Neutrophil (primary cell): ENCODE data around the gene BICD1.

Experiments used
- H3K27ac ChIP-seq: fragments of 200-600 bp; sonication (generic); 2 replicates; pipeline ENCODE4 v1.5.1; 2016; ENCODE audit warnings: mild to moderate bottlenecking, moderate library complexity
- H3K27me3 ChIP-seq: fragments of 200-600 bp; sonication (generic); 2 replicates; pipeline ENCODE4 v1.6.0; 2016; ENCODE audit warnings: mild to moderate bottlenecking
- H3K36me3 ChIP-seq: fragments of 200-600 bp; sonication (generic); 2 replicates; pipeline ENCODE4 v1.5.1; 2017
- H3K4me1 ChIP-seq, 2 experiments: fragments of 200-600 bp in 1 of 2; sonication (generic) in 1 of 2; 1 replicate in 1 of 2; 2 replicates in 1 of 2; pipeline versions ENCODE4 v1.5.1 to v1.6.1; 2013 to 2016; ENCODE audit warnings: low read depth in 1 of 2, low read length in 1 of 2, mild to moderate bottlenecking in 1 of 2, moderate library complexity in 1 of 2; ENCODE audit not compliant: control insufficient read depth in 1 of 2, insufficient read depth in 1 of 2
- H3K4me3 ChIP-seq, 2 experiments: fragments of 200-600 bp in 1 of 2; sonication (generic) in 1 of 2; 1 replicate in 1 of 2; 2 replicates in 1 of 2; pipeline ENCODE4 v1.5.1; 2013 to 2016; ENCODE audit warnings: low read depth in 1 of 2, low read length in 1 of 2, mild to moderate bottlenecking in 1 of 2, moderate library complexity in 1 of 2
- H3K9me3 ChIP-seq: fragments of 200-600 bp; sonication (generic); 2 replicates; pipeline ENCODE4 v1.5.1; 2016
- CTCF ChIP-seq: fragments of 200-600 bp; sonication (generic); IDR thresholded peaks from 2 replicates; pipeline ENCODE4 v1.5.1; 2016; ENCODE audit warnings: antibody characterized with exemption

Gene BICD1

DNA sequence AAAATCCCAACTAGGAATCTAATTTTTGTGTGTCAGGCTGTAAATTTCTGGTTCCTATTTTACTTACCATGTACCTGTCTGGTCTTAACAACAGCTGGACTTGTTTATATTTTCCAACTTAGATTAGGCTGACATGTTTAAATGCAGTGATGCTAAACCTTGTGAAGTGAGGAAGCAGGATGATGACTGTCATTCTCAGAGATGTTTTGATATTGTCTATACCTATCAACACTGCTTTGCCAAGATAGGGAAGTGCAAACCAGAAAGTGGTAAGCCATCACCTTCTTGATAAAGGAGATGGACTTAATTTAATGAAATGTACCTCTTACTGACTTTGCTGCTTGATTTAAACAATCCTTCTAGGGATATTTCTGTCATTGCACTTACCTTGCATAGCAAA lies 2.1 kb downstream of the BICD1 start:
- H3K36me3 ChIP-seq: no peaks in the 10 kb centered on the region
- peaks cover 11 to 17% of the 10 kb centered on the region in 2 experiments for H3K4me1 ChIP-seq
- H3K27ac ChIP-seq: no peak overlapping the region
- no peak overlapping the region for H3K4me3 ChIP-seq
- H3K9me3 ChIP-seq: no peaks in the 10 kb centered on the region
- no peak for TF ChIP-seq CTCF
- H3K27me3 ChIP-seq: peaks cover 54% of the 10 kb centered on the region

DNA sequence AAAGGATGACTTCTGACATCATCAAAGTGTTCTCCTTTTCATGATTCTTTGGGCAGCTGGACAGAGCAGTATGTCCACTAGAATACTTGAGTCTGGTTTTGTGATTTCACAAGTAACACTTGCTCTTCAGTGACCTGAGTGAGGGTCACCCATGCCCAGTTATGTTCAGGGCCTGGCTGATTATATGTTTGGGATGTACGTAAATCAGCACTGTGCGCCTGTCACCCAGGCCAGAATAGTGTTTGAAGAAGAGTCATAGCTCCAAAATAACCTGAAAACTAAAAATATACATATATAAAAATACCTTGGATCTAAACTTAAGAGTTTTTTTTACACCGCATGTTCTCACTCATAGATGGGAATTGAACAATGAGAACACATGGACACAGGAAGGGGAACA lies 3.8 kb downstream of the BICD1 start:
- H3K9me3 ChIP-seq: no peaks in the 10 kb centered on the region
- TF ChIP-seq CTCF: no peak
- no peak overlapping the region for H3K27ac ChIP-seq
- peaks cover 38% of the 10 kb centered on the region for H3K27me3 ChIP-seq
- H3K4me3 ChIP-seq: no peak overlapping the region
- H3K36me3 ChIP-seq: no peaks in the 10 kb centered on the region
- peaks cover 11 to 17% of the 10 kb centered on the region in 2 experiments for H3K4me1 ChIP-seq

- H3K4me3 ChIP-seq: no peak overlapping the region
- no peaks in the 10 kb centered on the region for H3K36me3 ChIP-seq
- peaks cover 33% of the 10 kb centered on the region for H3K27me3 ChIP-seq
- TF ChIP-seq CTCF: no peak
- no peak overlapping the region for H3K27ac ChIP-seq
- H3K9me3 ChIP-seq: no peaks in the 10 kb centered on the region
- H3K4me1 ChIP-seq: peaks cover 11 to 18% of the 10 kb centered on the region in 2 experiments
Observed at GRCh38 chr12:32110942-32111341, 4.3 kb downstream of the BICD1 start.

DNA sequence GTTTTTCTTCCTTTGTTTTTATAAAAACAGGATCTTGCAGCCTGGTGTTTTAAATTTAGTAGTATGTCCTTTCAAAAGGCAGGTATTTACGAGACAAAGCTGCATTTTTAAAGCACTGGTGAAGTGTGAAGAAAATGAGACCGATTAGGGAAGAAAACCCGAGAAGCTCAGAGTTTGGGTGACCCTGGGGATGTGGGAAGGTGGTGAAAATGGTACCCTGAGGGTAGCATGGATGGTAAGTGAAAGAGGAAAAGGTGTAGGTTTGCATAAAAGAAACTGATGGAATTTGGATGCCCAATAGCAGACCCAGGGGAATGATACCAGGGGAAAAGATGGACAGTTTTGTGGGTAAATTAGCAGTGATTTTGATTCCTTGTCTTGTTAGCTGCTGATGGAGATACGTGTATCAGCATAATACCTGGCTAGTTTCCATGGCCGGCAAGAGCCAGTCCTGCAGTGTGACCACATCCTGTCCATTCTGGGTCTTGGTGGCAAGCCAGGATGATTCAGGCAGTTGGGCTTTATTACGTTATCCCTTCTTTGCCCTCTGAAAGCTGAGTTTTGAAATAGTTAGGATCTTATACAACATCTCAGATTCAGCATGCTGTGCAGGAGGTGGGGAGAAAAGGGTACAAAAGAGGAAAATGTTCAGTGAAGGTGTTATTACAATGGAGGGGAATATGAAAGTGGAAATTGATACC lies 8.9 kb downstream of the BICD1 start:
- Histone ChIP-seq H3K36me3 (no peaks in the 10 kb centered on the region), H3K27ac (no peak overlapping the region), H3K27me3 (no peaks in the 10 kb centered on the region), H3K4me1 (peaks cover 0 to 5% of the 10 kb centered on the region in 2 experiments), H3K9me3 (no peaks in the 10 kb centered on the region), H3K4me3 (no peak overlapping the region)
- no peak for TF ChIP-seq CTCF

DNA sequence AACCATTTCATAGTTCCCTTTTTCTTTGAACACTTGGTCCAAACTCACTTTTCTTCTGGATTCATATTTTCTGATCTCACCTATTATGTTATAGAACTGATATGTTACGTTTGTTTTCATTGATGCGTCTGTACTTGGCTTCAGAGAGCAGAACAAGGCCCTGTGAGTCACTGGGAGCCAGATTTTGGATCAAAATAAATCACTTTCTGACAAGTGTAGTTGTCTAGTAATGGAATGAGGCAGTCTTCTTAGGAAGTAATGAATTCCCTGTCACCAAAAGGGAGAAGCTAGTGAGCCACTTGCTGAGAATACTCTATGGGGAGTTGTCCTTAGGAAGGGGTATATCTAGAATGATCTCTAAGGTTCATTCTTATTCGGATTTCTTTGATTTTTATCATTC lies 10.2 kb downstream of the BICD1 start:
- Histone ChIP-seq H3K27me3 (no peaks in the 10 kb centered on the region), H3K36me3 (no peaks in the 10 kb centered on the region), H3K4me1 (peaks cover 0 to 5% of the 10 kb centered on the region in 2 experiments), H3K27ac (no peak overlapping the region), H3K4me3 (no peak overlapping the region), H3K9me3 (no peaks in the 10 kb centered on the region)
- no peak for TF ChIP-seq CTCF
